GM23338 (cell line): ENCODE results near the gene BTBD9. TPM values are rescaled to one million over a fixed set of nuclear protein-coding genes. Genes with fewer than 3 reads are reported as not detected.

Experiments
- ATAC-seq: fragments of 200-7000 bp; cut with Tn5 transposase; 3 replicates; pipeline ENCODE4 v1.9.1; 2020
- DNase-seq: peaks from one replicate; pipeline ENCODE4 v3.0.0-alpha.2; 2015; ENCODE audit warnings: low spot score
- H2AFZ ChIP-seq: fragments of 200-600 bp; sonication (generic); 2 replicates; pipeline ENCODE4 v1.8.0; 2016; ENCODE audit warnings: antibody characterized with exemption, mild to moderate bottlenecking, moderate library complexity
- H3F3A ChIP-seq: fragments of 200-600 bp; sonication (generic); replicated peaks from 2 replicates; pipeline ENCODE4 v1.8.0; 2017; ENCODE audit warnings: antibody characterized with exemption, mixed run types, low read depth
- H3K27ac ChIP-seq: fragments of 200-600 bp; sonication (generic); 2 replicates; pipeline ENCODE4 v1.6.1; 2016; ENCODE audit warnings: low read depth
- H3K27me3 ChIP-seq: fragments of 200-600 bp; sonication (generic); 2 replicates; pipeline ENCODE4 v1.8.0; 2016; ENCODE audit warnings: mild to moderate bottlenecking, mixed run types, moderate library complexity; ENCODE audit not compliant: insufficient read depth
- H3K36me3 ChIP-seq: fragments of 200-600 bp; sonication (generic); 2 replicates; pipeline ENCODE4 v1.8.0; 2016; ENCODE audit warnings: mild to moderate bottlenecking; ENCODE audit not compliant: insufficient read depth
- H3K4me1 ChIP-seq: fragments of 200-600 bp; sonication (generic); 2 replicates; pipeline ENCODE4 v1.8.0; 2016; ENCODE audit warnings: mild to moderate bottlenecking, moderate library complexity; ENCODE audit not compliant: insufficient read depth
- H3K4me2 ChIP-seq: fragments of 200-600 bp; sonication (generic); 2 replicates; pipeline ENCODE4 v1.7.1; 2017; ENCODE audit warnings: mixed run types
- H3K4me3 ChIP-seq: fragments of 200-600 bp; sonication (generic); 2 replicates; pipeline ENCODE4 v1.6.1; 2016; ENCODE audit warnings: mixed run types
- H3K79me2 ChIP-seq: fragments of 200-600 bp; sonication (generic); replicated peaks from 2 replicates; pipeline ENCODE4 v1.8.0; 2017; ENCODE audit warnings: mild to moderate bottlenecking; ENCODE audit not compliant: insufficient read depth
- H3K9me2 ChIP-seq: fragments of 200-600 bp; sonication (generic); 2 replicates; pipeline ENCODE4 v1.8.0; 2017; ENCODE audit not compliant: insufficient read depth
- H4K20me1 ChIP-seq: fragments of 200-600 bp; sonication (generic); replicated peaks from 2 replicates; pipeline ENCODE4 v1.8.0; 2017; ENCODE audit warnings: mild to moderate bottlenecking; ENCODE audit not compliant: insufficient read depth
- H3K27ac Mint-ChIP-seq: 2 replicates; pipeline ENCODE4 v1.8.0; 2020; ENCODE audit warnings: inconsistent platforms, mild to moderate bottlenecking, moderate library complexity, mixed read lengths
- H3K27me3 Mint-ChIP-seq: 3 replicates; pipeline ENCODE4 v1.8.0; 2022; ENCODE audit warnings: low read depth, mild to moderate bottlenecking, moderate library complexity, mixed read lengths, inconsistent platforms; ENCODE audit not compliant: insufficient read depth, poor library complexity
- H3K36me3 Mint-ChIP-seq: 3 replicates; pipeline ENCODE4 v1.8.0; 2021; ENCODE audit warnings: low read depth, mild to moderate bottlenecking, inconsistent platforms, moderate library complexity, mixed read lengths
- H3K4me1 Mint-ChIP-seq: 3 replicates; pipeline ENCODE4 v1.8.0; 2020; ENCODE audit warnings: mild to moderate bottlenecking, inconsistent platforms, mixed read lengths
- H3K4me3 Mint-ChIP-seq: 3 replicates; pipeline ENCODE4 v1.8.0; 2021; ENCODE audit warnings: moderate library complexity, mild to moderate bottlenecking, inconsistent platforms, mixed read lengths
- H3K9me3 Mint-ChIP-seq: 3 replicates; pipeline ENCODE4 v1.8.0; 2020; ENCODE audit warnings: moderate library complexity, mild to moderate bottlenecking, inconsistent platforms, mixed read lengths
- CREB1 ChIP-seq: fragments of 250-450 bp; sonication (Bioruptor Pico); IDR thresholded peaks from 2 replicates; pipeline ENCODE4 v1.5.0; 2020; ENCODE audit warnings: low read depth, mild to moderate bottlenecking, moderate library complexity
- EZH2 ChIP-seq: fragments of 200-600 bp; sonication (generic); IDR thresholded peaks from one replicate; pipeline ENCODE4 v1.8.0; 2017; ENCODE audit warnings: antibody characterized with exemption, mild to moderate bottlenecking, low read depth; ENCODE audit not compliant: unreplicated experiment
- EZH2phosphoT487 ChIP-seq: fragments of 200-600 bp; sonication (generic); IDR thresholded peaks from one replicate; pipeline ENCODE4 v1.8.1; 2018; ENCODE audit warnings: antibody characterized with exemption; ENCODE audit not compliant: unreplicated experiment
- JUNB ChIP-seq: IDR thresholded peaks from one replicate; pipeline ENCODE4 v1.6.1; 2016; ENCODE audit warnings: antibody characterized with exemption; ENCODE audit not compliant: unreplicated experiment
- NANOG ChIP-seq: IDR thresholded peaks from 2 replicates; pipeline ENCODE4 v1.6.1; 2016; ENCODE audit warnings: antibody characterized with exemption, borderline replicate concordance
- POLR2AphosphoS5 ChIP-seq: IDR thresholded peaks from 2 replicates; pipeline ENCODE4 v1.6.1; 2016; ENCODE audit warnings: antibody characterized with exemption, low read depth
- STAT1 ChIP-seq: IDR thresholded peaks from one replicate; pipeline ENCODE4 v1.6.1; 2016; ENCODE audit warnings: antibody characterized with exemption; ENCODE audit not compliant: unreplicated experiment
- ZNF331 ChIP-seq: fragments of 250-450 bp; sonication (Bioruptor Pico); IDR thresholded peaks from 2 replicates; pipeline ENCODE4 v1.5.0; 2020; ENCODE audit warnings: low read depth, mild to moderate bottlenecking, moderate library complexity
- polyA plus RNA-seq: library from polyadenylated mRNA; unstranded; fragments of >200 nt; fragmentation: Nextera tagmentation; extraction: Ambion mirVana; gene quantifications from 2 replicates; pipeline ENCODE4 v1.2.1, GENCODE V29; 2016
- total RNA-seq: library from RNA; depleted of rRNA; stranded (reverse); fragments of >200 nt; shearing (Covaris generic); gene quantifications from 2 replicates; pipeline ENCODE4 v1.2.3, GENCODE V29; 2014
- TF ChIP-seq, protein P1 (sequence below): IDR thresholded peaks from one replicate; pipeline ENCODE4 v1.6.1; 2018; ENCODE audit warnings: antibody characterized with exemption; ENCODE audit not compliant: unreplicated experiment
- TF ChIP-seq, protein P2 (sequence below), 2 experiments: fragments of 200-600 bp in 1 of 2; sonication (generic) in 1 of 2; conservative IDR thresholded peaks; 2 replicates each; pipeline versions ENCODE4 v1.5.1 to v1.6.1; 2016 to 2017; ENCODE audit warnings: antibody characterized with exemption in 2 of 2, low read depth in 2 of 2, mild to moderate bottlenecking in 2 of 2, moderate library complexity in 1 of 2
- TF ChIP-seq, protein P3 (sequence below): IDR thresholded peaks from 2 replicates; pipeline ENCODE4 v1.6.1; 2016; ENCODE audit warnings: antibody characterized with exemption

The BTBD9 gene
- total and polyA plus RNA-seq, 2 experiments from 2014 or later = 4.2 to 5.3 TPM

DNA sequence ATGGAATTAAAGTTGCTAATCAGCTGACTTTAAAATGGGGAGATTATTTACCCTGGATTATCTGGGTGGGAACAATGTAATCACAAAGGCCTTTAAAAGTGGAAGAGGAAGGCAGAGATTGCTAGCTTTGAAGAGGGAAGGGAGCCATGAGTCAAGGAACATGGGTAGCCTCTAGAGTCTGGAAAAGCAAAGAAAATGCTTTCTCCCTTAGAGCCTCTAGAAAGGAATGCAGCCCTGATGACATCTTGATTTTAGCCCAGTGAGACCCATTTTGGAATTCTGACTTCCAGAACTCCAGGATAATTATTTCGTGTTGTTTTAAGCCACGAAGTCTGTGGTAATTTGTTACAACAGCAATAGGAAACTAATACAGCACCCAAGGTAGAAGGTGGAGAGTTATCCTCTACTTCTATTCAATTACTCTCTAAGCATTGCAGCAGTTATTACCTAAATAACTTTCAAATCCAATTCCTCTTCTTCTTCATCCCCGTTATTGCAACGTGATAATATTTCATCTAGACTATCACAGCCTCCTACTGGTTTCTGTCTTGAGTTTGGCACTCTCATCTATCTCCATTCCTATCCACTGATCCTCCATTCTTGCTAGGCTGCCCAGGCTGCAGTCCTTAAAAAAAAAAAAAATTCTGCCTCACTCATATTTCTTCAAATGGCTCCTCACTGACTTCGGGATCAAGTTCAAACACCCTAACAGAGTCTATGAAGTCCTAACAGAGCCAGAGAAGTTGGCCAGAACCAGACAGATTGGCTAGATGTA lies 224.3 kb downstream of the BTBD9 start:
- Mint-ChIP-seq H3K36me3 (no peaks in the 10 kb centered on the region), H3K4me3 (no peak overlapping the region), H3K9me3 (no peaks in the 10 kb centered on the region), H3K4me1 (no peaks in the 10 kb centered on the region), H3K27ac (no peak overlapping the region), H3K27me3 (no peaks in the 10 kb centered on the region)
- no peak for ATAC-seq
- H3F3A ChIP-seq = no peaks in the 10 kb centered on the region
- no peak overlapping the region for H2AFZ ChIP-seq
- H3K4me1 ChIP-seq = no peaks in the 10 kb centered on the region
- no peak for TF ChIP-seq EZH2phosphoT487
- no peak for TF ChIP-seq EZH2
- TF ChIP-seq POLR2AphosphoS5 = no peak
- TF ChIP-seq, protein P1, sequence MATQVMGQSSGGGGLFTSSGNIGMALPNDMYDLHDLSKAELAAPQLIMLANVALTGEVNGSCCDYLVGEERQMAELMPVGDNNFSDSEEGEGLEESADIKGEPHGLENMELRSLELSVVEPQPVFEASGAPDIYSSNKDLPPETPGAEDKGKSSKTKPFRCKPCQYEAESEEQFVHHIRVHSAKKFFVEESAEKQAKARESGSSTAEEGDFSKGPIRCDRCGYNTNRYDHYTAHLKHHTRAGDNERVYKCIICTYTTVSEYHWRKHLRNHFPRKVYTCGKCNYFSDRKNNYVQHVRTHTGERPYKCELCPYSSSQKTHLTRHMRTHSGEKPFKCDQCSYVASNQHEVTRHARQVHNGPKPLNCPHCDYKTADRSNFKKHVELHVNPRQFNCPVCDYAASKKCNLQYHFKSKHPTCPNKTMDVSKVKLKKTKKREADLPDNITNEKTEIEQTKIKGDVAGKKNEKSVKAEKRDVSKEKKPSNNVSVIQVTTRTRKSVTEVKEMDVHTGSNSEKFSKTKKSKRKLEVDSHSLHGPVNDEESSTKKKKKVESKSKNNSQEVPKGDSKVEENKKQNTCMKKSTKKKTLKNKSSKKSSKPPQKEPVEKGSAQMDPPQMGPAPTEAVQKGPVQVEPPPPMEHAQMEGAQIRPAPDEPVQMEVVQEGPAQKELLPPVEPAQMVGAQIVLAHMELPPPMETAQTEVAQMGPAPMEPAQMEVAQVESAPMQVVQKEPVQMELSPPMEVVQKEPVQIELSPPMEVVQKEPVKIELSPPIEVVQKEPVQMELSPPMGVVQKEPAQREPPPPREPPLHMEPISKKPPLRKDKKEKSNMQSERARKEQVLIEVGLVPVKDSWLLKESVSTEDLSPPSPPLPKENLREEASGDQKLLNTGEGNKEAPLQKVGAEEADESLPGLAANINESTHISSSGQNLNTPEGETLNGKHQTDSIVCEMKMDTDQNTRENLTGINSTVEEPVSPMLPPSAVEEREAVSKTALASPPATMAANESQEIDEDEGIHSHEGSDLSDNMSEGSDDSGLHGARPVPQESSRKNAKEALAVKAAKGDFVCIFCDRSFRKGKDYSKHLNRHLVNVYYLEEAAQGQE = no peak
- TF ChIP-seq CREB1 (CRISPR knock-in tag) = no peak
- TF ChIP-seq ZNF331 = no peak
- TF ChIP-seq STAT1 = no peak
- TF ChIP-seq JUNB = no peak
- H4K20me1 ChIP-seq = no peaks in the 10 kb centered on the region
- no peak overlapping the region for H3K4me3 ChIP-seq
- no peaks in the 10 kb centered on the region for H3K79me2 ChIP-seq
- H3K27ac ChIP-seq = no peak overlapping the region
- H3K27me3 ChIP-seq = no peaks in the 10 kb centered on the region
- H3K9me2 ChIP-seq = no peaks in the 10 kb centered on the region
- no peak overlapping the region for H3K4me2 ChIP-seq
- no peaks in the 10 kb centered on the region for H3K36me3 ChIP-seq
- DNase-seq = no peak

DNA sequence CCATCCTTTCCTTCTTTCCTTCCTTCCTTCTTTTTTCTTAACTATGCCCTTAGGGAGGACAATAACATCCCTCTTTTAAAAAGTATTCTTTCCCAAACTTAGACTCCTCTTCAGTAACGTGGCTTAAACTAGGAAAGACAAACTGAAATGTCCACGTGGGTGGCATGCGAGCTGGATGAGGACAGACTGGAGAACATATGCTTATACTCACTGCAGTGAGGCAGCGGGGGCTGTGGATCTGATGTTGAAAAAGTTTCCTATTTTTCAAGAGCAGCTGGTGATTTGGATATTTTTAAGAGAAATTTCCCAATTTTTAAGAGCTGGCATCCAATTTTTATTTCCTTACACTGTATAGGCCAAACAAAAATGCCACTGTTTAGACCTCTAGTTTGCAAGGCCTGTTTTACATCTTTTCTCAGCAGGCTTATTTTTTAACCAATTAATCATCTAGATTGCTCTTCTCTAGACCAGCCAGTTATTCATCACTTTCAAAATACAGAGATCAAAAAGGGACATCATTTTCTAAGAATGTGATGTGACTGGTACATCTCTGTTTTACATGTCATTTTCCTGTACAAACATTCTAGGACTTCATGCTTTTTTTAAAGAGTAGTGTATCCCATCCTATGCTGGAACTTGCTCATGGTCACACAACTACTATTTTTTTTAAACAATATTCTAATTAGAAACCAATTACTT lies 226.5 kb downstream of the BTBD9 start:
- Histone ChIP-seq H3K4me2 (no peak overlapping the region), H3K36me3 (no peaks in the 10 kb centered on the region), H3K4me3 (no peak overlapping the region), H3K9me2 (no peaks in the 10 kb centered on the region), H3K27me3 (no peaks in the 10 kb centered on the region), H3K27ac (no peak overlapping the region), H3K79me2 (no peaks in the 10 kb centered on the region), H3F3A (no peaks in the 10 kb centered on the region), H4K20me1 (no peaks in the 10 kb centered on the region), H2AFZ (no peak overlapping the region), H3K4me1 (no peaks in the 10 kb centered on the region)
- DNase-seq (no peak), ATAC-seq (no peak)
- Mint-ChIP-seq H3K27ac (no peak overlapping the region), H3K4me1 (no peaks in the 10 kb centered on the region), H3K4me3 (no peak overlapping the region), H3K36me3 (no peaks in the 10 kb centered on the region), H3K27me3 (no peaks in the 10 kb centered on the region), H3K9me3 (no peaks in the 10 kb centered on the region; the same call in 2 of the 3 replicates)
- TF ChIP-seq, protein P2, sequence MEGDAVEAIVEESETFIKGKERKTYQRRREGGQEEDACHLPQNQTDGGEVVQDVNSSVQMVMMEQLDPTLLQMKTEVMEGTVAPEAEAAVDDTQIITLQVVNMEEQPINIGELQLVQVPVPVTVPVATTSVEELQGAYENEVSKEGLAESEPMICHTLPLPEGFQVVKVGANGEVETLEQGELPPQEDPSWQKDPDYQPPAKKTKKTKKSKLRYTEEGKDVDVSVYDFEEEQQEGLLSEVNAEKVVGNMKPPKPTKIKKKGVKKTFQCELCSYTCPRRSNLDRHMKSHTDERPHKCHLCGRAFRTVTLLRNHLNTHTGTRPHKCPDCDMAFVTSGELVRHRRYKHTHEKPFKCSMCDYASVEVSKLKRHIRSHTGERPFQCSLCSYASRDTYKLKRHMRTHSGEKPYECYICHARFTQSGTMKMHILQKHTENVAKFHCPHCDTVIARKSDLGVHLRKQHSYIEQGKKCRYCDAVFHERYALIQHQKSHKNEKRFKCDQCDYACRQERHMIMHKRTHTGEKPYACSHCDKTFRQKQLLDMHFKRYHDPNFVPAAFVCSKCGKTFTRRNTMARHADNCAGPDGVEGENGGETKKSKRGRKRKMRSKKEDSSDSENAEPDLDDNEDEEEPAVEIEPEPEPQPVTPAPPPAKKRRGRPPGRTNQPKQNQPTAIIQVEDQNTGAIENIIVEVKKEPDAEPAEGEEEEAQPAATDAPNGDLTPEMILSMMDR (conservative IDR thresholded peaks at IDR 0.05; ENCODE audit: low read depth in 2 of 2) = no peak
- TF ChIP-seq EZH2phosphoT487 = no peak
- TF ChIP-seq, protein P3, sequence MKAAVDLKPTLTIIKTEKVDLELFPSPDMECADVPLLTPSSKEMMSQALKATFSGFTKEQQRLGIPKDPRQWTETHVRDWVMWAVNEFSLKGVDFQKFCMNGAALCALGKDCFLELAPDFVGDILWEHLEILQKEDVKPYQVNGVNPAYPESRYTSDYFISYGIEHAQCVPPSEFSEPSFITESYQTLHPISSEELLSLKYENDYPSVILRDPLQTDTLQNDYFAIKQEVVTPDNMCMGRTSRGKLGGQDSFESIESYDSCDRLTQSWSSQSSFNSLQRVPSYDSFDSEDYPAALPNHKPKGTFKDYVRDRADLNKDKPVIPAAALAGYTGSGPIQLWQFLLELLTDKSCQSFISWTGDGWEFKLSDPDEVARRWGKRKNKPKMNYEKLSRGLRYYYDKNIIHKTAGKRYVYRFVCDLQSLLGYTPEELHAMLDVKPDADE = no peak
- no peak for TF ChIP-seq NANOG
- TF ChIP-seq JUNB = no peak
- no peak for TF ChIP-seq POLR2AphosphoS5
- no peak for TF ChIP-seq CREB1 (CRISPR knock-in tag)
